ENCODE measurements around the gene MECP2. TPM values are rescaled to one million over a fixed set of nuclear protein-coding genes. Genes with fewer than 3 reads are reported as not detected.

Gene MECP2
- total and polyA plus RNA-seq, 2 of the 13 experiments (the other 11 are each of a cell fraction or from before 2014, with no cell fraction given) = 7.9 to 18.1 TPM

DNA sequence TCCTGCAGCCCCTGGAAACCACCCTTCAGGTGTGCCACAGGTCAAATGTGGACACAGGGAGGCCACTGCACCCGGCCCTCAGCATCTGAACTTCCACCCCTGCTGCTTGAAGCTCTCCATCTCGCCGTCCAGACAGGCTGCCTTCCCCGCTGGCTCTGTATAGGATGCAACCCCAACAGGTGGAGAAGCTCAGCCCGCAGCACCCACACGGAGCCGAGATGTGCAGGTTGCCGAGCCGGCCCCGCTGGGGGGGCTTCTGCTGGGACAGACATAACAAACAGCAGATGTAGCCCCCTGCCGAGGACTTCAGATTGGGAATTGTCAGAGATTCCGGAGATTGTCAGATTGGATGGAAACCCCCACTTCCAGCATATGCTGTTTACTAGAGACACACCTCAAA, 104.4 kb downstream of the MECP2 start (continued):
- TF ChIP-seq ZNF703 (CRISPR knock-in tag; IDR thresholded peaks at IDR 0.05; ENCODE audit: borderline replicate concordance) (no peak), ZMAT3 (CRISPR knock-in tag; conservative IDR thresholded peaks at IDR 0.05) (no peak), FOXP1 (IDR thresholded peaks at IDR 0.05) (no peak), FOXP1 (CRISPR knock-in tag; IDR thresholded peaks at IDR 0.05) (no peak)

GRCh38 chrX:153992180-153992579, 105.3 kb downstream of the MECP2 start:
- FAIRE-seq (no peak), ATAC-seq (peak; percentile 49; the same call in 2 of the 3 replicates), DNase-seq (ENCODE audit: low spot score) (no peak)
- no TSS peak for BruUV-seq (replicated peaks)
- no peak overlapping the region for H2AFZ ChIP-seq (ENCODE audit: low read length)
- no peaks in the 10 kb centered on the region for H3K9me3 ChIP-seq (ENCODE audit: low read length)
- WGBS (ENCODE audit: low lambda C conversion rate) = 7% methylated on average over 8 of the region's 8 CpGs
- peaks cover 26% of the 10 kb centered on the region for H3K4me1 ChIP-seq (ENCODE audit: insufficient read depth, low read length)
- no peak overlapping the region for H3K9ac ChIP-seq (ENCODE audit: insufficient read depth, low read depth, low read length)
- CTCF ChIA-PET (ENCODE audit: low intra/inter-chr PET ratio, low total read pairs) = no interaction called here
- no peaks in the 10 kb centered on the region for H4K20me1 ChIP-seq (ENCODE audit: insufficient read depth, low read length)
- no peaks in the 10 kb centered on the region for H3K27me3 ChIP-seq (ENCODE audit: control insufficient read depth in 1 of 2, insufficient read depth in 2 of 2, low read length in 2 of 2)
- intact Hi-C loops (cut with micrococcal nuclease; ENCODE audit: unreplicated experiment) = no loop called here
- no peak overlapping the region for H3K4me3 ChIP-seq (replicated peaks in 1 of 3; ENCODE audit: insufficient read depth in 1 of 3, low read depth in 2 of 3, low read length in 3 of 3)
- no peaks in the 10 kb centered on the region for H3K36me3 ChIP-seq (replicated peaks in 1 of 2; ENCODE audit: control insufficient read depth in 1 of 2, insufficient read depth in 2 of 2, low read length in 2 of 2)
- H3K27ac ChIP-seq (ENCODE audit: extremely low read length, insufficient read depth, low read length) = no peak overlapping the region
- H3K4me2 ChIP-seq (ENCODE audit: low read depth, low read length) = peak overlapping the region; percentile 49; the same call in 1 of the 2 replicates
- no peaks in the 10 kb centered on the region for H3K79me2 ChIP-seq (ENCODE audit: insufficient read depth, low read length)
- in situ Hi-C loops (cut with HindIII; ENCODE audit: extremely low pct_ligation_motif_present, low pct_unique_long_range_greater_than_20kb) = no loop called here
- POLR2A ChIA-PET = interaction anchor here (0.7 to 0.9 kb wide), 2 partner anchors 21 to 34 kb away, joined by 3 to 4 read pairs; no protein-coding TSS in a partner anchor
- no peak for TF ChIP-seq IRF1 (CRISPR knock-in tag; IDR thresholded peaks at IDR 0.05; ENCODE audit: low read depth)
- TF ChIP-seq HNF4A (CRISPR knock-in tag; IDR thresholded peaks at IDR 0.05) = peak; percentile 69
- TF ChIP-seq ZMYM2 (CRISPR knock-in tag; IDR thresholded peaks at IDR 0.05) = no peak
- 0 out of 2 replicates have a peak, but pooled peaks have one; percentile 16 for TF ChIP-seq ELF3 (CRISPR knock-in tag; IDR thresholded peaks at IDR 0.05)
- TF ChIP-seq CBX2 (IDR thresholded peaks at IDR 0.05; ENCODE audit: low read depth, low read length) = no peak
- no peak for TF ChIP-seq CBX2 (CRISPR knock-in tag; IDR thresholded peaks at IDR 0.05; ENCODE audit: low read depth)
- TF ChIP-seq, protein P1, sequence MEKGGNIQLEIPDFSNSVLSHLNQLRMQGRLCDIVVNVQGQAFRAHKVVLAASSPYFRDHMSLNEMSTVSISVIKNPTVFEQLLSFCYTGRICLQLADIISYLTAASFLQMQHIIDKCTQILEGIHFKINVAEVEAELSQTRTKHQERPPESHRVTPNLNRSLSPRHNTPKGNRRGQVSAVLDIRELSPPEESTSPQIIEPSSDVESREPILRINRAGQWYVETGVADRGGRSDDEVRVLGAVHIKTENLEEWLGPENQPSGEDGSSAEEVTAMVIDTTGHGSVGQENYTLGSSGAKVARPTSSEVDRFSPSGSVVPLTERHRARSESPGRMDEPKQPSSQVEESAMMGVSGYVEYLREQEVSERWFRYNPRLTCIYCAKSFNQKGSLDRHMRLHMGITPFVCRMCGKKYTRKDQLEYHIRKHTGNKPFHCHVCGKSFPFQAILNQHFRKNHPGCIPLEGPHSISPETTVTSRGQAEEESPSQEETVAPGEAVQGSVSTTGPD (CRISPR knock-in tag; IDR thresholded peaks at IDR 0.05) = no peak
- TF ChIP-seq KDM6A (CRISPR knock-in tag; IDR thresholded peaks at IDR 0.05; ENCODE audit: low read depth) = no peak
- TF ChIP-seq ZNF878 (CRISPR knock-in tag; IDR thresholded peaks at IDR 0.05) = no peak
- no peak for TF ChIP-seq ZNF792 (CRISPR knock-in tag; IDR thresholded peaks at IDR 0.05)
- TF ChIP-seq HES4 (CRISPR knock-in tag; IDR thresholded peaks at IDR 0.05; ENCODE audit: borderline replicate concordance) = no peak
- no peak for TF ChIP-seq CCDC6 (CRISPR knock-in tag; IDR thresholded peaks at IDR 0.05)
- 0 out of 2 replicates have a peak, but pooled peaks have one; percentile 22 for TF ChIP-seq HNF4G (IDR thresholded peaks at IDR 0.05; ENCODE audit: borderline replicate concordance, low read depth, low read length)
- no peak for TF ChIP-seq HNF4G (CRISPR knock-in tag; IDR thresholded peaks at IDR 0.05; ENCODE audit: borderline replicate concordance, low read depth)
- TF ChIP-seq, protein P2, sequence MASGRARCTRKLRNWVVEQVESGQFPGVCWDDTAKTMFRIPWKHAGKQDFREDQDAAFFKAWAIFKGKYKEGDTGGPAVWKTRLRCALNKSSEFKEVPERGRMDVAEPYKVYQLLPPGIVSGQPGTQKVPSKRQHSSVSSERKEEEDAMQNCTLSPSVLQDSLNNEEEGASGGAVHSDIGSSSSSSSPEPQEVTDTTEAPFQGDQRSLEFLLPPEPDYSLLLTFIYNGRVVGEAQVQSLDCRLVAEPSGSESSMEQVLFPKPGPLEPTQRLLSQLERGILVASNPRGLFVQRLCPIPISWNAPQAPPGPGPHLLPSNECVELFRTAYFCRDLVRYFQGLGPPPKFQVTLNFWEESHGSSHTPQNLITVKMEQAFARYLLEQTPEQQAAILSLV (CRISPR knock-in tag; IDR thresholded peaks at IDR 0.05; ENCODE audit: borderline replicate concordance) = no peak
- no peak for TF ChIP-seq SMAD1 (CRISPR knock-in tag; IDR thresholded peaks at IDR 0.05; ENCODE audit: borderline replicate concordance, low read depth)
- no peak for TF ChIP-seq ZNF501 (CRISPR knock-in tag; IDR thresholded peaks at IDR 0.05)
- TF ChIP-seq, protein P3, sequence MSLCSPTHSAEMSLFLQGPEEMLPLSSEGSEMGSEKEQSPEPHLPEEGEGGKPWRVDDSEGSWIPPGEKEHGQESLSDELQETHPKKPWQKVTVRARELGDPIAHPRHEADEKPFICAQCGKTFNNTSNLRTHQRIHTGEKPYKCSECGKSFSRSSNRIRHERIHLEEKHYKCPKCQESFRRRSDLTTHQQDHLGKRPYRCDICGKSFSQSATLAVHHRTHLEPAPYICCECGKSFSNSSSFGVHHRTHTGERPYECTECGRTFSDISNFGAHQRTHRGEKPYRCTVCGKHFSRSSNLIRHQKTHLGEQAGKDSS (CRISPR knock-in tag; IDR thresholded peaks at IDR 0.05; ENCODE audit: borderline replicate concordance, low read depth) = no peak
- no peak for TF ChIP-seq ZNF335 (CRISPR knock-in tag; IDR thresholded peaks at IDR 0.05)
- no peak for TF ChIP-seq POLR2A (IDR thresholded peaks at IDR 0.05; ENCODE audit: insufficient read depth in 1 of 2, low read depth in 2 of 2, low read length in 2 of 2)
